Left renal cortex interstitium (tissue), 4 donors: ENCODE results near the gene SYT8. TPM values are rescaled to one million over a fixed set of nuclear protein-coding genes. Genes with fewer than 3 reads are reported as not detected.
"Not testable (repeated sequence)": the region's sequence is repeated elsewhere in the genome, so short reads cannot be mapped to it uniquely, and the experiment has no call there.

Experiments used
- DNase-seq, 4 donors: peaks; one replicate each; pipeline ENCODE4 v3.0.0-alpha.2; 2013; ENCODE audit warnings: low read depth in 4 of 4, low spot score in 2 of 4, missing footprints in 1 of 4
- polyA plus RNA-seq, 4 donors: library from polyadenylated mRNA; unstranded; fragments of 120-200 nt; gene quantifications; one replicate each; pipeline ENCODE4 v1.2.1, GENCODE V29; 2013; ENCODE audit not compliant: insufficient read length in 4 of 4

Gene SYT8
- polyA plus RNA-seq, 4 donors, result 0.14 to 1.0 (median 0.23) TPM

DNA sequence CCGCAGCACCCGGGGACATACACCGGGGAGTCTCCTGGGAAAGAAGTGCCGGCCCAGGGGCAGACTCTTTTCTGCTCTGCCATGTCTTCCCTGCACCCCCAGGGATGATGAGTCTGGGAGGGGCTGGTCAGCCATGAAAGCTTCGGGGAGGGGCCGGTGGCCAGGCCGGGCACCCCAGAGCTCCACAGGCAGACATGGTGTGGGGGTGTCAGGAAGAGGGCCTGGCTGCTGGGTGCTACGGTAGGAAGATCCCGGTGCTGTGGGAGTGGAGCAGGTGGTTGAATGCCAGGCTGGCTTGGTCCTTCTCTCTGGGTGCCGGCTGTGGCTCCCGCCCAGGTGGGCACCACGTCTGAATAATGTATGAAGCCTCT lies 35.5 kb downstream of the SYT8 start:
- DNase-seq, result no peak

DNA sequence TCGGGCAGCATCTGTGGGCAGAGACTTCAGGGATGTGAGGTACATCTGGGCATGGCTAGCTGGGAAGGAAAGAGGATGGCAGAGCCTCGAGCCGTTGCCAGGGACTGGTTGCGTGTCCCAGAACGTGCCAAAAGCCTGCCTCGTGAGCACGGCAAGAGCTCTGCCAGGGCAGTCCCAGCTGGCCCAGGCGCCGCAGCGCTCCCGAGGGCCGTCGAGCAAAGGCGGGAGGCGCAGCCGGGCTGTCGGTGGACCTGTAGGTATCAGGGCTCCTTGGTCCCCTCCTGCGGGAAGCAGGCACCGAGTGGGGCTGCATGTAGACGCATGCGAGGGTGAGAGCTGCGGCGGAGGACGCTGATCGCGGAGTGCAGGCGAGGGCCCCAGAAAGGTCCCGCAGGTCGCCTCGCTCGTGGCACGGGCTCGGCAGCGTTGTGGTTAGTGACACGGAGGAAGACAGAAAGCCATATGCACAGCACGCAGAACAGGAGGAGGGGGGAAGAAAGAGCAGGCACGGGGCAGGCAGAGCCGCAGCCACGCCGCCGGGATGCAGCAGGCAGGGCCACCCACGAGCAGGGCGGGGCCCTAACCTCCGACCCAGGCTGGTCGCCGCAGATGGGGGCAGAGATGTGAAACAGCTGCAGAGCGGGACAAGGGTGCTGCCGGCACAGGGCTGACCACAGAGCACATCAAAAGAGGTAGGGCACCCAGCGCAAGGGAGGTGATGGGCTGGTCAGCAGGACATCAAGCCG lies 36.1 kb downstream of the SYT8 start:
- DNase-seq, result no peak

DNA sequence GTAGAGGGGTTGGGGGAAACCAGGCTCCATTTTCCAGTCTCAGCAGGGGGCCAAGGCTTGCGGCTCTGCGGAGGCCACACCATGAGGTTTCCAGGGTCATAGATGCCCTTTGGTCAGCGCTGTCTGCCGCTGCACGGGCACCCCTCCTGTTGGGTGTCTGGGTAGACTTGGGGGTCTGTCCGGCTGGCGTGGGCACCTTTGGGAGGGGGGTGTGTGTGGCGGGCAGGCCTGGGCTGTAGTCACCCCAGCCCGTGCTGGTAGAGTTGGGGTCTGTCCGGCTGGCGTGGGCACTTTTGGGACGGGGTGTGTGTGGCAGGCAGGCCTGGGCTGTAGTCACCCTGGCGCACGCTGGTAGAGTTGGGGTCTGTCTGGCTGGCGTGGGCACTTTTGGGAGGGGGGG lies 36.7 kb downstream of the SYT8 start:
- no peak for DNase-seq

DNA sequence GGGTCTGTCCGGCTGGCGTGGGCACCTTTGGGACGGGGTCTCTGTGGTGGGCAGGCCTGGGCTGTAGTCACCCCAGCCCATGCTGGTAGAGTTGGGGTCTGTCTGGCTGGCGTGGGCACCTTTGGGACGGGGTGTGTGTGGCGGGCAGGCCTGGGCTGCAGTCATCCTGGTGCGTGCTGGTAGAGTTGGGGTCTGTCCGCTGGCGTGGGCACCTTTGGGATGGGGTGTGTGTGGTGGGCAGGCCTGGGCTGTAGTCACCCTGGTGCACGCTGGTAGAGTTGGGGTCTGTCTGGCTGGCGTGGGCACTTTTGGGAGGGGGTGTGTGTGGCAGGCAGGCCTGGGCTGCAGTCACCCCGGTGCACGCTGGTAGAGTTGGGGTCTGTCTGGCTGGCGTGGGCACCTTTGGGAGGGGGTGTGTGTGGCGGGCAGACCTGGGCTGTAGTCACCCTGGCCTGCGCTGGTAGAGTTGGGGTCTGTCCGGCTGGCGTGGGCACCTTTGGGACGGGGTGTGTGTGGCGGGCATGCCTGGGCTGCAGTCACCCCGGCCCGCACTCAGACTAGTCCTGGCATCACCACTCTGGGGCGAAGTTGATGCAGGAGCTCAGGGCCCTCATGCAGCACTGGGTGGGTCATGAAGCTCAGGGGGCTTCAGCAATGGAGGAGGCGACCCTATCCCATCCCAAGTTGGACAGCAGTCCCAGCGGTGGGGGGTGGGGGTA lies 37.6 kb downstream of the SYT8 start:
- DNase-seq, result no peak

DNA sequence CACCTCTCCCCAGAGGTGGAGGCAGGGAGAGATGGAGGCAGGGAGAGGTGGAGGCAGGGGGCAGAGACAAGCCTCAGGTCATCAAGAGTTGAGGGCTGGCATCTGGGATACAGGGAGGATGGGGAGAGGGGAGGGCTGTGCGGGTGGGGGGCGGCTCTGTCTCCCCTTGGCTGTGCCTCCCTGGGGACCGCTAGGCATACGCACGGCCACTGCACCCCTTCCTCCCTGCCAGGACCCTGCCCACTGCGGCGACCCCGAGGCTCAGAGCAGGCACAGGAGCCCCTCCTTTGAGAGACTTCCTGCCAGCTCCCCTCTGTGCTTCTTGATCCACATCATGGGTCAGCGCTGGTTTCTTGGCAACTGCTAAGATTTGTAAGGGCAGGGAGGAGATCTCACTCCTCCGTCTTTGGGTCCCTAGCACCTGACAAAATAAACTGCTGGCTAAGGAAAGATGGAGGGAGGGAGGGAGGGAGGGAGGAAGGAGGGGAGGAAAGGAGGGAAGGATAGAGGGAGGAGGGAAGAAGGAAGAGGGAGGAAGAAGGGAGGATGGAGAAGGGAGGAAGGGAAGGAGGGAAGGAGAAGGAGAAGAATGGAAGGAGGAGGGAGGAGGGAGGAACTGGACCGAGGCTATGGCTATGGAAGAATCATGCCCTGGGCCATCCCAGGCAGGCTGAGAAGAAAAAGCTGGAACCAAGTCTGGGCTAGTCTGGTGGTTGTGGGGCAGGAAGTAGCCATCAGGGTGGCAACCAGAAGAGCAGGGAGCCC lies 38.4 kb downstream of the SYT8 start:
- peak in 2 of 4 donors; percentile 75 to 84 for DNase-seq

DNA sequence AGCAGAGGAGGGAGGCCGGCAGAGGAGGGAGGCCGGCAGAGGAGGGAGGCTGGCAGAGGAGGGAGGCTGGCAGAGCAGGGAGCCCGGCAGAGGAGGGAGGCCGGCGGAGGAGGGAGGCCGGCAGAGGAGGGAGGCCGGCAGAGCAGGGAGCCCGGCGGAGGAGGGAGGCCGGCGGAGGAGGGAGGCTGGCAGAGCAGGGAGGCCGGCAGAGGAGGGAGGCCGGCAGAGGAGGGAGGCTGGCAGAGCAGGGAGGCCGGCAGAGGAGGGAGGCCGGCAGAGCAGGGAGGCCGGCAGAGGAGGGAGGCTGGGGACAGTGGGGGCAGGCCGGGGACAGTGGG lies 39.0 kb downstream of the SYT8 start:
- DNase-seq, result not testable (repeated sequence)

DNA sequence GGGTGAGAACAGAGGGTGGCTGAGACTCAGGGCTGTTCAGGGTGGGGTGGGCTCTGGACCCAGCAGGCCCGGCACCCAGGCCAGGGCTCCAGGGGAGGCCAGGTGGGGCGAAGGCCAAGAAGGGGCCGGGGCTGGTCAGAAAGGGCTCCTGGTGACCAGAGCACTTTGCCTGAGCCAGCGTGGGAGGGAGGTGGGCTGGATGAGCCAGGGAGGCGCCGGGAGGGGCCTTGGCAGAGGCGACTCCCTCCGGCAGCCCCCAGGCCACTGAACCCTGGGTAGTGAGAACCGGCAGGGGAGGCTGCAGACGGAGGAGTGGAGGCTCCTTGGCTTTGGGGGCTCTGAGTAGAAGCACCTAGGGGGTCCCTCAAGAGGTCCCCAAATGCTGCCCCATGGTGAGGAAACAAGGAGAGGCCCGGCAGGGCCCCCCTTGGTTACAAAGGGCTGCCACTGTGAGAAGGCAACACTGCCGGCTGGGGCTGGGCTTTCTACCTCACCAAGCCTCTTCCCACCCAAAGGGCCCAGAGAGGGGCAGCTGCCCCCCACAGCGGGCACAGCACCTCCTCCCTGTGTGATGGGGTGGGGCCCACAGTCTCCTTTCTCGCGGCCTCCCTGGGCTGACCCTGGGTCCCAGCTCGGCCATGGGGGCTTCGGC lies 39.8 kb downstream of the SYT8 start:
- not testable (repeated sequence) for DNase-seq

DNA sequence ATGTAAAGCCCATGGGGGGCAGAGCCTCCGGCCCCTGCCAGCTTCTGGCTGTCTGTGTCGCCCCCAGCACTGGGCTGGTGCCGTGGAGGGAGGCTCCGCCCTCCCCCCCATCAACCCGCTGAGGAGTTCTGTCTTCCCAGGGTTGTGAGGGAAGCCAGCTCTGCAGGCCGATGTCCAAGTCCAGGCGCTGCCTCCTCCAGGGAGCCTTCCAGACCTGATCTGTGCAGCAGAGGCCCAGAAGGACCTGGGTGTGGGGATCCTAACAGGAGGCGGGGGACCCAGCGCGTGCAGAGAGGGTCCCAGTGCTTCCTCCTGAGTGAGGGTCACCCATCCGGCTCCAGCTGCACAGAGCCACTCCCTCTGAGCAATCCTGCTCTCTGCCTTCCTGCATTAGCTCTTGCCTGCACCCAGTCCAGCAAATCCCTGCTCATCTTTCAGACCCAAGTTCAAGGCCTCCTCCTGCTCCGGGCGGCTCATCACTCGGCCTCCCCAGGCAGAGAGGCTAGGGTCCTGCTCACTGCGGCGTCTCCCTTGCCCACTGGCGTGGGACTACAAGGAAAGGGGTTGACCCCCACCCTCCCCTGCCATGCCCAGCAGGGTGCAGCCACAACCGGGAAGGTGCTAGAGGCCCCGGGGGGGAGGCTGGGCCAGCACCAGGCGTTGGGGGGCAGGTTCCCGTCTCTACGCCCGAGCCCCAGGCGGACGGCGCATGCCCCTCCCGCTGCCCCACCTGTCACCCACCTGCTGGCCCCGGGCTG lies 40.5 kb downstream of the SYT8 start:
- DNase-seq, result no peak

DNA sequence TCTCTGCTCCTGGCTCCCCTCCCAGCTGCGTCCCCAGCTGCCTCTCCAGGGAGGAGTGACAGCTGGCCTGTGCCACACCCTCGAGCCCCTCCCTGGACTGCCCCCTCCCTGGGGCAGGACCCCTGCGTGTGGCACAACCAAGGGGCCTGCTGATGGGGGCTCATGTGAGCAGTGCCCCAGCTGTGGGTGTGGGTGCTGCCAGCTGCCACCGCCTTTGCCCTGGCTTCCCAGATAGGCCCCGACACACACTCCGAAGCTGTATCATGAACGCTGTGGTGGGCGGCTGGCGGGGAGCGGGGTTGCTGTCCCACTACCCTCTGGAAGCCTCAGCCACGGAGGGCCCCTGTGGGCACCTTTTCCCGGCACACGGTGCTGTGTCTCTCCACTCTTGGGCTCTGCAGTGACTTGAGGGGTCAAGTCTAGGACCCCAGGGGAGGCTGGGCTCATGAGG lies 41.1 kb downstream of the SYT8 start:
- not testable (repeated sequence) for DNase-seq

DNA sequence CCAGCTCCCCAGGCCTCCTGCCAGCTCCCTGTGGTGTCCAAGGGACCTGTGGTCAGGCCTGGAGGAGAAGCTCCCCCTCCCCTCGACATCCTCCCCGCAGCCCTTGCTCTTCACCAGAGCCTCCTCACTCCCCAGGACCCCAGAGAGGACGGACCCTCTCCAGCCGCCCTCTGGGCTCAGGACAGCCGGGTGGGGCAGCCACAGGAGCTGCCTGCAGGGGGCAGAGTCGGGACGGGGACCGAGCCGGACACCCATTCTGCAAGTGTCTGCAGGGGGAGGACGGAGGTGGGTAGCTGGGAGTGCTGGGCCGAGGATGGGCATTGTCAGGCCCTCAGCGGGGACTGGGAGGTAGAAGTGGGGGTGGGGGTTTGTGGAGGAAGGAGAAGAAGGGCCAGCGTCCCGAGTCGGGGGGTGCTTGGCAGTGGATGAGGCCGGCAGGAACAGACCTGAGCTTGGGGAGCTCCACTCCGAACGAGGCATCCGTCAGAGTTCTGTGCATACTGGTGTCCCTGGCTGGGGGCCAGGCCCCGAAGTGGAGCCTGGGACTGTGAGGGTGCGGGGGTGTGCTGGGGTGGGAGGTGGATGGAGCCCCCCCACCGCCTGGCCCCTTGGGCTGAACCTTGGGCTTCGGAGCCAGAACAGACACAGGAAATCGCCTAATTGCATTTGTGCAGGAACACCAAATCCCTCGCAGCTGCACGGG lies 41.7 kb downstream of the SYT8 start:
- no peak for DNase-seq

DNA sequence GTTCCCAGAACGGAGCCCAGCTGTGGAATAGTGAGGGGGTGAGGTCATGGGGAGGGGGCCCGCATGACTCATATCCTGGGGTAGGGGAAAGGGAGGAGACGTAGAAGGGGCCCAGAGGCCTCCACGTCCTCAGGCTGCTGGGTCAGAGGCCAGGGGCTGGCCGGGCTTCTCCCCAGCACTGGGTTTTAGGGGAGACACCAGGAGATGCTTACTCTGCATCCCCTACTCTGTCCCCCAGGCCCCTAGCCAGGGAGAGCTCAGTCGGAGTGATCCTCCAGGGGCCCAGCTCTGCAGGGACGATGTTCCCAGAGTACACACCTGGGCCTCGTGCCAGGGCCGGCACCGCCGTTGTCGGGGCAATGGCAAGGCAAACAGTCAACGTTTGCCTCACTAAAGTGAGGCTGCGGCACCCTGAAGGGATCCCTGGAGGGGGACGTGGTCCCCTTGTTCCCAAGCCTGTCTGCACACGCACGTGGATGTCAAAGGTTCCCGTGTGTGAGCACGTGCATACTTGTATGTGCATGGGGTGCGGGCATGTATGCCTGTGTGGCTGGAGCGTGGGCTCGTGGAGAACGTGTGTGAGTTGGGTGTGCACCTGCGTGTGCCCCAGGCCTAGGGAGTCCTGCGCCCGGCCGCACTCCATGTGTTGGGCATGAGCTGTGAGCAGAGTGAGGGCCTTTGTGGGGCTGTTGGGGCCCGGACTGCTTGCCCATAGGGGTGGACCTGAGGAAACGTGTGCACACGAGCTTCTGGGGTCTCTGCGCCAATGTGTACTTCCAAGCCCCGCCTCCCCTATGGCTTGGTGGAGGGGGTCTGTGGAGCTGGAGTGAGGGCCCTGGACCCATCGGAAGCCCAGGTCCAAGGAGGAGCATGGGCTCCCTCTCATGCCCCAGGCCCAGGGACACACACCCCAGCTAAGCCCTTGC lies 42.7 kb downstream of the SYT8 start:
- no peak for DNase-seq

DNA sequence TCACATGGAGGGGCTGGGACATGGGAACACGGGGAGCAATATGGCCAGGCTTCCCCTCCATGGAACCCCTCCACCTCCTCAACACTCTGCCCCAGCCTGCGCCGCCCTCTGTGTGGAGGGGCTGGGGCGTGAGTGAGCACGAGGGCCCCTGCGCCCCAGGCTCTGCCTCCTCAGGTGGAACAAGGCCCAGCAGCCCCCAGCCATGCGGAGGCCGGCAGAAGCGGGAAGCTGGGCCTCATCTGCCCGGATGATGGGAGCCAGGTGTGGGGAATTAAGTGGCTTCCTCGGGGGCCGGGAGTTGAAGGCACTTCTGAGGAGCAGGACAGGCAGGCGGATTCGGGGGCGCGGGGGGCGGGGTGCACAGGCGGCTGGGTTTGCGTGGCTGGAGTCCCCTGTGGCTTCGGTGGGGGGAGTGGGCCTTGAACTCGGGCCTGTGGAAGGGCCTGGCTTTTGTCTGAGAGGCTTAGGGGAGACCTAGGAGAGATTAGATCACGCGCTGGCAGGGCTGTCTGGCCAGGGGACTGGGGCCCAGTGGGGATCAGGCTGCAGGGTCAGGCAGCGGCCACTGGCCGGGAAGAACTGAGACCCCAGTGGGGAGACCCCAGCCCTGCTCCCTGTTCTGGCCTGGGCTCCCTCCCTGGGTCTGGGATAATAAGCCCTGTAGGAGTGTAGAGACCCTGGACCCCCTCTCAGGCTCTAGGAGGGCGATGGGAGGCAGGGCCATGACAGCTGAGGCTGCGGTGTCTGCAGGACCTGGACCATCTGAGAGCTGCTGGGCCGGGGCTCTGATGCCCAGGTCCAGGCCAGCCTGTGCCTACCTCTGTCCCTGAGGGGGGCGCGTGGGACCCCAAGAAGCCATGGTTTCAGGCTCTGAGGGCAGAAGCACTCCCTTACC lies 43.6 kb downstream of the SYT8 start:
- DNase-seq, result no peak

DNA sequence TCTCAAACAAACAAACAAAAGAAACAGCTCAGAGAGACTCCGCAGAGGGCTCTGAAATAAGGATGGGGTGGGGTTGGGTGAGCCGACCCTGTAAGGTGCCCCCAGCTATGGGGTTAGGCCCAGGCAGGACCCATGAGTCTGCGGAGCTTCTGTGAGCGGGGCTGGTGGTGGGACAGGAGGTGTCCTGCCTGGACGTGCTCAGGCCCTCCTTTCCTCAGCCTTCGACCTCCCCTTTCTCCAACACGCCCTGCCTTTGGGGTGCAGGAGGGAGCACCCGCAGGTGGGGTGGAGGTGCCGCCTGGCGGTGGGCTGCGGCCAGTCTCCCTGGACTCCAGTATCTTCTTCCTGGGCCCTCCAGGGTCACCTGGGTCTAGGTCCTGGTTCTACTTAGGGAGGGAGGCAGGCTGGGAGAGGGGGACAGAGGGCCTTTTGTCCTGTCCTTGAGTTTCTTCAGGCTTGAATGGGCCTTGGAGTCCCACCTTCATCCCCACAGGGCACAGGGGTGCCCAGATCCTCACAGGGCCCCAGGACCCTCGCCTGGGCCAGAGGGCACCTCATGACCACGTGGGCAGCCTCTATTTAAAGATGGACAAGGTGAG lies 44.7 kb downstream of the SYT8 start:
- DNase-seq, result no peak

DNA sequence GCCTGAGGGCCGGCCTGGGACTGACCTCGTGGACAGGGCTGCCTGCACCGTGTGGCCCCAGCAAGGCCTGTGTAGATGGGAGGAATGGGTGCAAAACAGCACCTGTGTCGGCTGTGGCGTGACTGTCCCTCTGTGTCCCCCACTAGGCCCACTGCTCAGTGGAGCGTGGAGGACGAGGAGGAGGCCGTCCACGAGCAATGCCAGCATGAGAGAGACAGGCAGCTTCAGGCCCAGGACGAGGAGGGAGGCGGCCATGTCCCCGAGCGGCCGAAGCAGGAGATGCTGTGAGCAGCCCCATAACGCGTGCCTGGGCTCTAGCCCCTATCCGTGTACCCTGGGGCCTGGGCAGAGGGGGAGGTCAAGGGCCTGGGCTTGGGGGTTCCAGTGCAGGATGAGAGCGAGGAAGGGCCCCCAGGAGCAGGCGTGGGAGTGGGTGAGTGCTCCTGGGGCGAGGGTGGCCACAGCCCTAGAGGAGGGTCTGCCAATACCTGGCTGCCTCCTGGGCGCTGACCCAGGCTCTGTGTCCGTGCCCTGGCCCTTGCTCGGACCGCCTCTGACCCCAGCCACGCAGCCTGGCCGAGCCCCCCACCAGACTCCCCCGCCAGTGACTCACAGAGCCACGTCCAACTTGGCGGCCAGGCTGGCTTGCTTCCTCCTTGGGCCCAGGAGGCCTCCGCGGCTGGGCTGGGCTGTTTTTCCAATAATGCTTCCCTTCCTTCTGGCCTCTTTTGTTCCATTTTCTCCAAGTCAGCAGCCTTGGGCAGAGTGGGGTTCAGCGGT lies 45.3 kb downstream of the SYT8 start:
- DNase-seq, result no peak

DNA sequence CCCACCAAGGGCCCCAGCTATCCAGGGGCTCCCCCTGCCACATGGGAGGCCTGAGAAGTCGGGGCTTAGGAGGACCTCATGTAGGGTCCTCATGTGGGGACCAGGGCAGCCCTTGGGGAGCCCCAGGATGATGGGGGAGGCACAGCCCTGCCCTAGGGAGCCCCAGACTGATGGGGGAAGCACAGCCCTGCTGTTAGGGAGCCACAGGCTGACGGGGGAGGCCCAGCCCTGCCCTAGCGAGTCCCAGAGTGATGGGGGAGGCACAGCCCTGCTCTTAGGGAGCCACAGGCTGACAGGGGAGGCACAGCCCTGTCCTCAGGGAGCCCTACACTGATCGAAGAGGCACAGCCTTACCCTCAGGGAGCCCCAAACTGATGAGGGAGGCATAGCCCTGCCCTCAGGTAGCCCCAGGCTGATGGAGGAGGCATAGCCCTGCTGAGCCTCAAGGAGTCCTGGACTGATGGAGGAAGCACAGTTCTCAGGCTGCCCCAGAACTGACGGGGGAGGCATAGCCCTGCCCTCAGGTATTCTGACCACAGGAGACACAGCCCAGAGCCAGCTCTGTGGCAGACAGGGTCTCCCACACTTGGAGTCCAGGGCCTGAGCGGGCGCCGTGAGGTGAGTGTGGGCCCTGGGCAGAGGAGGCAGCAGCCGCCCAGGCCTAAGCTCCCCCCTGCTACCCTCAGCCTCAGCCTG lies 46.1 kb downstream of the SYT8 start:
- no peak for DNase-seq
